GM04503 (cell line): ENCODE data around the gene CCM2.
"Not testable (repeated sequence)": the region's sequence is repeated elsewhere in the genome, so short reads cannot be mapped to it uniquely, and the experiment has no call there.

ENCODE experiments used
- DNase-seq: peaks from one replicate; pipeline ENCODE4 v3.0.0-alpha.2; 2012; ENCODE audit warnings: low read depth

Gene CCM2

DNA sequence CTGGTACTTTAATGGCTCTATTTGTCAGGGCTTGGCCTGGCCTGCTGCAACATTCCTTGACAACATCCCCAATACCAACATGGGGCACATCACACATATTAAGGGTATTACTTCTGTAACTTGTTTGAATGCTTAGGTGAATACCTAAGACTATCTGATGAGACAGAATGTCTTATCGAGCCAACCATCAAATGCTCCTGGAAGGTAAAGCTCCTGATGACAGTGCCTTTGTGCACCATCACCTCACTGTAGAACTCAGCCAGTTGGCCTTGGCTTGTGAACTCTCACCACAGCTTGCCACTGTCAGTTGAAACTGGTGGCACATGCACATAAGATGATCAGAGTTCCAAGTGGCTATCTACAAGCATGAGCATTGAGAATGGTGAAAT is 17.5 kb upstream of the CCM2 start:
- DNase-seq, result no peak

DNA sequence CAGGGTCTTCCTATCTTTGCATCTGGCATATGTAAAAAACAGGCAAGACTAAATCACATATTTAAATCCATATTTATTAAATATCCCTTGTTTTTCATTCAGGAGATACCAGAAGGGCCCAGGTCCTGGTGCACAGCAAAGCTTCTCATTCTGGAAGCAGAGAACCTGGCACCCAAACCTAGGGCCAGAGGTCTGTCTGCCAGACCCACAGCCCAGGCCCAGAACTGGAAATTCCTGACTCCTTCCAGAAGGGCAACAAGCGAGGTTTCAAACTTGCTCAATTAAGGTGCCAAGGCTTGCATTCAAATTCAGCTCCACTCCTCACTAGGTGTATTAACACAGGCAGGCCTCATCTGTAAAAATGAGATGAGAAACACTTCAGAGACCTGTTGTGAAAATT is 17.0 kb upstream of the CCM2 start:
- no peak for DNase-seq

DNA sequence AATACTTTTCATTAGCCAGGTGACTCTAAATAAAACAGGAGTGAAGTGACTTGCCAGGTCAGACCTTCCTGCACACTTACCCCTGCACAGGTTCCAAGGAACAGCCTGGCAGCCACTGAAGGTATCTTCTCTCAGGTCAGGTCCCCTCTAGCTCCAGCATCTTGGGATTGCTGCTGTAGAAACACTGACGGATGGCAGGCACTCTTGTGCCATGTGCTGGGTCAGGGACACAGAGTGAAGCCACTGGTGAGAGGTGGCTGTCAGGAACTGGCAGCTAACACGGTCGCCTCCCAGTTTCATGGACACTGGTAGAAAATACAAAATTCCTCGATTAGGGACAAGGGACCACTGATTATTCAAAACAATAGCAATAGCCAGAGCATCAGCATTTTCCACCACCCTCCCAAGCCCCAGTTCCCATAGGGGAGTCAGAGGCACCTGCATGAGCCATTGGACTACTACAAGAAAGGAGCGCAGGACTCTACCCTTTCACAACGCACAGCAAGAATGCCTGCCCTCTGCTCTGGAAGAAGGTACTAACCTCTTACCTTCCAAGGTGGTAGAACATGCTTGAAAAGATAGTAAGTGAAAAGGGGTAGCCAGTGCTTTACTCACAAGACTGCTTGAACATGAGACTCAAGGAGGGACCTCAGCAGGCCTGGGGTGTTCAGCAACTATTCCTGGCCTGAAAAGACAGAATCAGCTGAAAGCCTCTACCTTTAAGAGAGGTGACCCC is 16.1 kb upstream of the CCM2 start:
- no peak for DNase-seq

DNA sequence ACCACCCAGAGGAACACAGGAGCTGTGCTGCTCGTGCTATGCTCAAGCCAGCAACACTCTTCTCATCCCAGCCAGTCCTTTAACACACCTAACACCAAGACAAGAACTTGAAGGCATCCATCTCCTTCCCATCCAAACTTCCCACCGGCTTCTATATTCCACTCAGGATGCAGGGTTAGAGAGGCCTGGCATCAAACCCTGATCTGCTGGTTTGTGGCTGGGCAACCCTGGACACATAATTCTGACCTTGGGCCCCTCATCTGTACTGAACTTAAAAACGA is 15.6 kb upstream of the CCM2 start:
- DNase-seq, result no peak

DNA sequence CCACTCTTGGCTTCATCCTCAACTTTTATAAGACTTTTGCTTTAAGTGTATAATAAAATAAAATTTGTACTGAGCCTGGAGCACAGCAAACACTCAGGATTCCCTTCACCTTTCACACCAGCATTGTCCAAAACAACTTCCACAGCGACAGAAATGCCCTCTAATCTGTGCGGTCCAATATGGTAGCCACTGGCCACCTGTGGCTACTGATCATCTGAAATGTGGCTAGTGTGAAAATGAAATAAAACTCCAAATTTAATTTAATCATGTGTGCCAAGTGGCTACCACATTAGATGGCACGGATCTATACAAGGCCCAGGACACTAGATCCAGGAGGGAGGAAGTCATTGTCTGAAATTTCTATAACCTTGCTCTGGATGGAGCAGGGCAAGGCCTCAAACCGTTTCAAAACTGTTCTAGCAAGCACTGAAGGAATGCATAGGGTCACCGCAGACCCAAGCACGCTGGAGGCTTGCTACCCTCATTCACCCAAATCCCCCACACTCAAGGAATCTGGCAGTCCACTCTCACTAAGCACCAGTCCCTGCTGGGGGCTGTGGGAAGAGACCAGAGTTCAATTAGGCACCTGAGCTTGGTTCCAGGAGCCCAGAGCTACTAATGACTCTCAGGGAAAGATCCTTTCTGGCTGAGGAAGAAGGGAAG is 14.8 kb upstream of the CCM2 start:
- no peak for DNase-seq

DNA sequence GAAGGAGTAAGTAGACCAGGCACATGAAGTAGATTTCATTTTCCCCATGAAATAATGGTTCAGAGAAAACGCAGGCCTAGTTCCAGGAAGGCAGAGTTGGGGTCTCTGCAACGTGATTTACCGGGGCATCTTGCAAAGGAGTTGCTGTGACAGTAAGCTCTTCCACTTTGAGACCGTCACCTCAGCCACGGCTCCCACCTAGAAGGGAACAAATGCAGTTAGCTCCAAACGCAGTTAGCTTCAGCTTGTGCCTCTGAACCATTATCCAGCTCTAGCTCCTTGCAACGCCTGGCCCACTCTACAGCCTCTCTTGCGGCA is 14.1 kb upstream of the CCM2 start:
- no peak for DNase-seq

DNA sequence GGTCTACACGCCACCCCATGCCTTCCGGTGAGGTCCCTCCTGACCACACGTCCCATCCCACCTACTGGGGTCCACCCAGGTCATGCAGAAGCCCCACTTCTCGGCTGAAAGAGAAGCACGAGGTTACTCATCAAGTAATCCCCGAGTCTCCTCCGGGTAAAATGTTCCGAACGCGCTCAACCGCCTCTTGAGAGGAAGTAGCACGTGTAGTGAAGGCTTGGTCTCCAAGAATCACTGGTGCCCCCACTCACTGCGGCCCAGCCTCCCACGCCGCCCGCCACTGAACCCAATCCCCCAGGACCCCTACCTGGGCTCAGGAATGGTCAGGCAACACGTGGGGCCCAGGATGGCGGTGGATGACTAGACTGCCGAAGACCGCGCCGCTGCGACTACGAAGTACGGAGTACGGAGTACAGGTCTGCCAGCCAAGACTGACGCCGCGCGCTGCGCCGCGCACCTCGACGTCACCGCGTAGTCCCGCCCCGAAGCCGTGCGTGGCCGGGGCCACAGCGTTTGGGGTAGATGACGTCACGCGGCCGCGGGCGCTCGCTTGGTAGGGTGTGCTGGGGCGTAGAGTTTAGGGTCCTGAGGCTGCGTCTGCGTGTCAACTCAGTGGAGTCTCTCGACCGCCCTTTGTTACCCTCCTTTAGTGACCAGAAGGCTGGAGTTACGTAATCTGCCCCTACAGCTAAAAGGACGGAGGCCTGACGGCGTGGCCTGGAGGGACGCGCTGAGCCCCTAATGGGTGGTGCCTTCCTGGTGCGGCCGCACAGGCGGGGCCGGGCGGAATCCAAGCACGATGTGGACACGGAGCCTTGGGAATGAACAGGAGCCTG is 13.6 kb upstream of the CCM2 start:
- DNase-seq, result peak; percentile 61

DNA sequence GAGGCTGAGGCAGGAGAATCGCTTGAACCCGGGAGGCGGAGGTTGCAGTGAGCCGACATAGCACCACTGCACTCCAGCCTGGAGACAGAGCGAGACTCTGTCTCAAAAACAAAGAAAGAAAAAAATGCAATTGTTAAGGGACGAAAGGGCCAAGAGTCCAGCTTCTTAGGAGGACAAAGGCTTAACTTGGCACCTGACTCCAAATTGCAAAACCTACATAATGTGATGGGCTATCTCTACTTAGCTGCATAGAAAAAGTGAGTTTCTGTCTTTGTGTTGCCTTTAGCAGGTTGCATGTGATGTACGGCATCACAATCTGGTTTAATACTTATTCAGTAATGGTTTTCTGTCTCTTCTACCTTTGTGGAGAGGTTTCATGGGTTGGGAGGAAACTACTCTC is 12.5 kb upstream of the CCM2 start:
- DNase-seq, result no peak

DNA sequence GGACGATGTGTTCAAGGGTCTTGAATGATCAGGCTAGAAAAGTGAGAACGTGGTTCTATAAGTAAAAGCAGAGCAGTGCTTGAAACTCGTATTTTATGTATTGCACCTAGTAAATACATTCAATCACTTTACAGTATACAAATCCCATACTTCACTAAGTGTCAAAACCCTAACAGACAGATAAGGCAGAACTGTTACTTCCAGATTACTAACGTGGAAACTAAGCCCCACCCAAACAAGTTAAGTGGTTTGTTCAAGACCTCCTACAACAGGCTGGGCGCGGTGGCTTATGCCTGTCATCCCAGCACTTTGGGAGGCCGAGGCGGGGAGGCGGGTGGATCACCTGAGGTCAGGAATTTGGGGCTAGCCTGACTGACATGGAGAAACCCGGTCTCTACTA is 12.0 kb upstream of the CCM2 start:
- no peak for DNase-seq

DNA sequence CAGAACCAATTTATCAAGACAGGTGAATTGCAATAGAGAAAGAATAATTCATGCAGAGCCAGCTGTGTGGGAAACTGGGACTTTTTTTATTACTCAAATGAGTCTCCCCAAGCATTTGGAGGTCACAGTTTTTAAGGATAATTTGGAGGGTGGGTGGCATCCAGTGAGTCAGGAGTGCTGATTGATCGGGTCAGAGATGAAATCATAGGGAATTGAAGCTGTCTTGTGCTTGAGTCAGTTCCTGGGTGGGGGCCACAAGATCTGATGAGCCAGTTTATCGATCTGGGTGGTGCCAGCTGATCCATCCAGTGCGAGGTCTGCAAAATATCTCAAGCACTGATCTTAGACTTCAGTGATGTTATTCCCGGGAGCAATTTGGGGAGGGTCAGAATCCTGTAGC is 11.3 kb upstream of the CCM2 start:
- no peak for DNase-seq

DNA sequence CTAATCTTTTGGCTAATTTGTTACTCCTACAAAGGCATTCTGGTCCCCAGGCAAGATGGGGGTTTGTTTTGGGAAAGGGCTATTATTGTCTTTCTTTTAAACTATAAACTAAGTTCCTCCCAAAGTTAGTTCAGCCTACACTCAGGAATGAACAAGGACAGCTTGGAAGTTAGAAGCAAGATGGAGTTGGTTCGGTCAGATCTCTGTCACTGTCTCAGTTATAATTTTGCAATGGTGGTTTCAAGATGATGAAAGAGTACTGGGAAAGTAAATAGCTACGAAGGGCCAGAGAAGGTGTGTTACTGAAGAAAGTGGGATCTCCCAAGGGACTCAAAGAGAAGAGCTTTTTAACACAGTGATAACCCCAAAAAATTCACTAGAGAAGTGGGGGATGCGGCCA is 10.9 kb upstream of the CCM2 start:
- no peak for DNase-seq

DNA sequence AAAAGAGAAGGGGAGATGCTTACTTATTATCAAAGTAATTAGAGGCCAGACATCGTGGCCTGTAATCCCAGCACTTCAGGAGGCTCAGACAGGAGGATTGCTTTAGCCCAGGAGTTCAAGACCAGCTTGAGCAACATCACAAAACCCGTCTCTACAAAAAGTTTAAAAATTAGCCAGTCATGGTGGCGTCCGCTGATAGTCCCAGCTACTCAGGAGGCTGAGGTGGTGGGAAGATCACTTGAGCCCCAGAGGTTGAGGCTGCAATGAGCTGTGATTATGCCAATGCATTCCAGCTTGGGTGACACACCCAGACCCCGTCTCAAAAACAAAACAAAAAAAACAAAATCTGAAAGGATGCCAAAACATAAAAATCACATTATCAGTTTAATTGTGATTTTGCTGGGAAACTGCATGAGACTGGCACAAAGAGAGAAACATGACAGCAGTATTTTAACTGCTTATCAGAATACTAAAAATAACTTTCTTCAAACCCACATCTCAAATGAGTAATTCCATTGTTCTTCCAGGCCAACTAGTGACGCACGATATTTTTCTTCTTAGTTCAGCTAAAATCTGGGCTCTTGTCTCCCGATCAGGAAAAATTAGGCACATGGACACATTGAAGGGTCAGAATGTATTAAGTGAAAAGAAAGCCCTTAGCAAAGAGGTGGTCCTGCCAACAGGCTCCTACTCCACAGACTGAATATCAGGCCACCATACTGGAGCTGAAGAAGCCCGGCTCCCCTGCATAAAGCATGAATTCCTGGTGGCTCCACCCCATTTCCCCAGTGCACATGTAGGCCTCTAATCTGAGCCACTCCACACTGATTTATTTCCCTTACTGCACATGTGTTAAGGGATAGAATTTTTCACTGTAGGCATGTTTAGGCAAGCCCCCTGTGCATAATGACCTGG is 9.6 kb upstream of the CCM2 start:
- DNase-seq, result no peak

DNA sequence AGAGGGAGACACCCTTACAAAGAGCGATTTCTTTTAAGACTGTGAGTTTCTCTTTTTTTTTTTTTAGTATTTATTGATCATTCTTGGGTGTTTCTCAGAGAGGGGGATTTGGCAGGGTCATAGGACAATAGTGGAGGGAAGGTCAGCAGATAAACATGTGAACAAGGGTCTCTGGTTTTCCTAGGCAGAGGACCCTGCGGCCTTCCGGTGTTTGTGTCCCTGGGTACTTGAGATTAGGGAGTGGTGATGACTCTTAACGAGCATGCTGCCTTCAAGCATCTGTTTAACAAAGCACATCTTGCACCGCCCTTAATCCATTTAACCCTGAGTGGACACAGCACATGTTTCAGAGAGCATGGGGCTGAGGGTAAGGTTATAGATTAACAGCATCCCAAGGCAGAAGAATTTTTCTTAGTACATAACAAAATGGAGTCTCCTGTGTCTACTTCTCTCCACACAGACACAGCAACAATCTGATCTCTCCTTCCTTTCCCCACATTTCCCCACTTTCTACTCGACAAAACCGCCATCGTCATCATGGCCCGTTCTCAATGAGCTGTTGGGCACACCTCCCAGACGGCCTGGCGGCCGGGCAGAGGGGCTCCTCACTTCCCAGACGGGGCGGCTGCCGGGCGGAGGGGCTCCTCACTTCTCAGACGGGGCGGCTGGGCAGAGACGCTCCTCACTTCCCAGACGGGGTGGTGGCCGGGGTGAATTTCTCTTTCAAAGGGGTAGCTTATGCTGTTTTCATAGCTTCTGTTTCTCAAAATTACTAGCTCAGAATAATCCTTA is 7.8 kb upstream of the CCM2 start:
- DNase-seq, result not testable (repeated sequence)

DNA sequence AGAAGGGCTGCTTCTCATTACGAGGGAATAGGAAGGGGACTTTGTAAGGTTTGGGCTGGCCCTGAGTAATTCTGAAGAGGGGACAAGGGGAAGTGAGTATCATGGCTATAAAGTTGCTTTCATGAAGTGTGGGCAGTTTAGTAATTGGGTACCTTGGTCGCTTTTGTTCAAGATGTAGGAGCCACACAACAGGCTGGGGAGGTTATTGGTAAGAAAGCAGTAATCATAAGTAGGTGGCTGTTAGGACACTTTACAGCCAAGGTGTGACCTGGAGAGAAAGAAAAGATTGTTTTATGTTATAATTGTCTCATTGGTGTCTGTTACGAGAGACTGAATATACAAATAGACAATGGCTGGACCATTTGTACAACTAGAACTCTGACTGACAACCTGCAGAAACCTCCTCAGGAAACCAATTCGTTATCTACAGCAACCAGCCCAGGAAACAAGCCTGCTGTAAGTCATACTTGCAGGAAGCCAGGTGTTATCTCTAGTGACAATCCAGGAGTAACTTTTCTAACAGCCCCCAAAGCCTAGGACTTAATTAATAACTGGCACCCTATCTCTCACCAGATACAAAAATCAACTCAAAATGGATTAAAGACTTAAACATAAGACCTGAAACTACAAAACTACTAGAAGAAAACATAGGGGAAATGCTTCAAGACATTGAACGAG is 5.0 kb upstream of the CCM2 start:
- DNase-seq, result no peak

DNA sequence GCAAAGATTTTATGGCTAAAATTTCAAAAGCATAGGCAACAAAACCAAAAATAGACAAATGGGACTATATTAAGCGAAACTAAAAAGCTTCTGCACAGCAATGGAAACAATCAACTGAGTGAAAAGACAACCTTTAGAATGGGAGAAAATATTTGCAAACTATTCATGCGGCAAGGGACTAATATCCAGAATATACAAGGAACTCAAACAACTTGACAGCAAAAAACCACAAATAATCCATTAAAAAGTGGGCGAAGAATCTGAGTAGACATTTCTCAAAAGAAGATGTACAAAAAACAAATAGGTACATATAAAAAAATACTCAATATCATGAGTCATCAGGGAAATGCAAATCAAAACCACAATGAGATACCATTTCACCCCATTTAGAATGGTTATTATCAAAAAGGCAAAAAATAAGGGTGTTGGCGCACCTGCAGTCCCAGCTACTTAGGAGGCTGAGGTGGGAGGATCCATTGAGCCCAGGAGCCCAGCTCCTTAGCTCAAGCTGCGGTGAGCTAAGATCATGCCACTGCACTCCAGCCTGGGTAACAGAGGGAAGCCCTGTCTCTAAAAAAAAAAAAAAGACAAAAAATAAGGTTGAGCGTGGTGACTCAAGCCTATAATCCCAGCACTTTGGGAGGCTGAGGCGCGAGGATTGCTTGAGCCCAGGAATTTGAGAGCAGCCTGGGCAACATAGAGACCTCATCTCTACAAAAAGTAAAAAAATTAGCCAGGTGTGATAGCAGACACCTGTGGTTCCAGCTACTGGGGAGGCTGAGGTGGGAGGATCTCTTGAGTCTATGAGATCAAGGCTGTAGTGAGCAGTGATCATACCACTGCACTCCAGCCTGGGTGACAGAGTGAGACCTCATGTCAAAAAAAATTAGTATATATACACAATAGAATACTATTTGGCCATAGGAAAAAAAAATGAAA is 4.2 kb upstream of the CCM2 start:
- no peak for DNase-seq

DNA sequence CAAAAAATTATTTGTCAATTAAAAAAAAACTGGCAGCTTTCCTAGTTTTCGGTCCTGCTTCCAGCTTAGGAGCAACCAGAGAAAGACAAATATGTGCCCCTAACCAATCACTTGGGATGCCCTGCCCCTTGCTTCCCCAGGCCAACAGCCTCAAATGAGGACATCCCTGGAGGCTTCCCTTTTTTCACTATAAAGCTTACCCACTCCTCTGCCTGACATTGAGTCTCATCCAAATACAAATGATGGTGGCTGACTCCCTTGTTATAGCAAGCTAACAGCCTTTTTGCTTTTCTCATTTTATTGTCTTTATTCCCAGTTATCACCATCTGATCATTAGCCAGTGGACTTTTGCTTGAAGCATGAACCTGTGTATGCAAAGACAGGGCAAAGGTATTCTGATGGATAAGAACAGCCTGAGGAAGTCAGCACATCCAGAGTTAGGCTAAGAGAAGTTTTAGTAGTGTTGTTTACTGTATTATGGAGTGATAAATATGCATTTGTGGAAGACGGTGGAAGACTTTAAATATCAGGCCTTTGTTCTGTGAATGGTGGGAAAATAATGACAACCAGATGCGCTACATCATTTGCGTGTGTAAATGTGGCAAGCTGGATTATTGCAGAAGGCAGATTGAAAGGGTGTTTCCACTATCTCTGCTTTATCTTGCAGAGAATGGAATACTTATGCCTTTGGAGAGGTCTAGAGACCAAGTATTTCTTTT is 1.7 kb upstream of the CCM2 start:
- no peak for DNase-seq

DNA sequence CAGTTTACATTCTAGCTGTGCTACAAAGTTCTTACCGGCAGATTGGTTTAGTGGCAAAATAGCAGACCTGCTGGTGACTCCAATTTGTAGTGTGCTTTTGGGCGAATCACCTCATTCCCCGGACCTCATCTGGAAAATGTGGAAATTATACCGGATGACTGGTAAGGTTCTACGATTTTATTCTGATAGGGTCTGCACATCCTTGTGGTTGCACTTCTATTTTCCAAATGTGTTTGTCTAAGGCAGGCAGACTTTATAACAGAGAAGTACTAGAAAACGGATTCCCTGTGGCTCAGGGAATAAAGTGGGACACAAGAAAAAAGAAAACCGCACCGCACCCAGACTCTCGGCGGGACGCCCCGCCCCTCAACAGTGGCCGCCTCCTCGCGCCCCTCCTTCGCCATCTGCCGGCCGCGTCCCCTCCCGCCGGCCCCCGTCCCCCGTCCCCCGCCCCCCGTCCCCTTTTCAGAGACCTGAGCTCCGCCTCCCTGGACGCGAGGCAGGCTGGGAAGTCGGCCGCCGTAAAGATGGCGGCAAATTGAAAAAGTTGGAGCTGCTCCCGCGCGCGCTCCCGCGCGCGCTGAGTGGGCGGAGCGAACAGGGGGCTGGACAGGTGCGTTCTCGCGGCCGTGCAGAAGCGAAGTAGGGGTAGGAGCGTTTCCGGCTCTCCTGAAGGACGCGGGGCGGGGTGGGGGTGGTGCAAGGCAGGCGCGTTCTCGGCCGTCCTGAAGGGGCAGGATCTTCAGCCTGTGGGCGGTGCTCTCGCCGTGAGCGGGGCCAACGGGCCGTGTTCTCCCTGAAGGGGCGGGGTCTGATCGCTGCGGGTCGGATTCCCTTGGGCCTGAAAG is 532 bp upstream of the CCM2 start:
- peak; percentile 88 for DNase-seq

DNA sequence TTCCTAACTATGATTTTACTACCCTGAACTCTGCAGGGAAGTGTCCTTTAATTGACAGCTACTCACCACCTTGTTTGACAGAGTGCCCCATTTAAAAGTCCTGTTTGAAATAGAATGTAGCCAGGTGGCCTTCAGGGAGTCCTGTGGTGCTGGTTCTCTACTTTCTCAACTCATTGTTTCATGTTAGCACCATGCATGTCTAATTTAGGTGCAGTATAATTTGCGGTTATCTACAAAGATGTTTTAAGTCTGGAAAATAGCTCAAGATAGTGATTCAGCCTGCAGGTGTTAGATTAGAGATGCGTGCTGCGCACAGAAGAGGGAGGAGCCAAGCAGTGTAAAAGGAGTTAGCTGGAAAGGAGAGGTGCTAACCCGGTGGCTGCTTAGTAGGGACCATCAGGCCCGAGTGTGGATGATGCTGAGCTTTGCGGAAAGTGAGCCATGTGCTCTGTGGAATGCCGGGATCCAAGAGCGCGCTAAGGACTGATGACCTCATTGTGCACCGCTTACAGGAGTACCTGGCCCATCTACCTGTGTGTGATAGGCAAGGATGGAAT is 1.2 kb downstream of the CCM2 start:
- DNase-seq, result no peak
